Inflammatory macrophage (primary cell): ENCODE measurements around the gene A4GNT.

Experiments used
- DNase-seq, 2 donors: peaks; one replicate each; pipeline ENCODE4 v3.0.0-alpha.2; 2020 to 2022

A4GNT gene

DNA sequence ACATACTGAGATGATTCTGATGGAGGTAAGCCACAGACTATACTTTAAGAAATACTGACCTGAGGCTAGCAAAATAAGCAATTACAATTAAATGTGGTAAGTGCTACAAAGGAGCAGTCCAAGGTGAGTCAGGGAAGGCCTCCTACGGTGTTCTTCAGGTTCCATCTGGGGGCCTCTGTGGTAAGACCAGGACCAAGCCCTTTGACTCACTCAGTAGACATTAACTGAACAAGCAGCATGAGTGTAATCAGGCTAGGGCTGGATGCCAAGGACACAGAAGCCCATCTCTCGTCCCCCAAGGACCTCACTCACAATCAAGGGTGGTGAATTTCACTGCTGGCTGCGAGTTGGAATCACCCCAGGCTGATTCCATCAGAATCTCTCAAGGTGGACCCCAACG lies 54.1 kb downstream of the A4GNT start:
- no peak for DNase-seq
